OCI-LY7 (cell line): ENCODE results near the gene APRT. TPM values are rescaled to one million over a fixed set of nuclear protein-coding genes. Genes with fewer than 3 reads are reported as not detected.

Source experiments
- BruUV-seq: library from RNA; stranded (reverse); fragments of 400-500 nt; replicated peaks from 2 replicates; lab custom pipeline; 2021; lab: Mats Ljungman, UMichigan
- CTCF ChIA-PET: fragments of 300-600 bp; sonication (Branson Sonifier 250); formaldehyde crosslinking; loops from one replicate; lab custom pipeline; 2022; ENCODE audit warnings: antibody characterized with exemption; ENCODE audit not compliant: unreplicated experiment; lab: Charles Lee
- POLR2A ChIA-PET: fragments of 300-600 bp; sonication (Branson Sonifier 250); formaldehyde crosslinking; loops from one replicate; lab custom pipeline; 2022; ENCODE audit warnings: antibody characterized with exemption; lab: Charles Lee
- DNase-seq: peaks from one replicate; pipeline ENCODE4 v3.0.0-alpha.2; 2015; ENCODE audit warnings: low spot score
- H2AFZ ChIP-seq: fragments of 200-600 bp; sonication (generic), shearing (Covaris generic); 2 replicates; pipeline ENCODE4 v1.6.1; 2014; ENCODE audit warnings: mild to moderate bottlenecking, antibody characterized with exemption, low read length, moderate library complexity
- H3K27ac ChIP-seq: fragments of 200-600 bp; sonication (generic); 2 replicates; pipeline ENCODE4 v1.5.1; 2014; ENCODE audit warnings: mixed run types, low read depth, mild to moderate bottlenecking, moderate library complexity, low read length, inconsistent platforms; ENCODE audit not compliant: poor library complexity, severe bottlenecking
- H3K36me3 ChIP-seq: fragments of 200-600 bp; sonication (generic); 2 replicates; pipeline ENCODE4 v1.6.1; 2014; ENCODE audit warnings: mild to moderate bottlenecking, antibody characterized with exemption, low read length, moderate library complexity, mixed read lengths; ENCODE audit not compliant: insufficient read depth
- H3K4me1 ChIP-seq: fragments of 200-600 bp; sonication (generic); 2 replicates; pipeline ENCODE4 v1.5.1; 2014; ENCODE audit warnings: mild to moderate bottlenecking, low read length; ENCODE audit not compliant: insufficient read depth, poor library complexity, severe bottlenecking
- H3K4me2 ChIP-seq: fragments of 200-600 bp; sonication (generic); 2 replicates; pipeline ENCODE4 v1.6.1; 2014; ENCODE audit warnings: mild to moderate bottlenecking, low read length
- H3K4me3 ChIP-seq: fragments of 200-600 bp; sonication (generic); 2 replicates; pipeline ENCODE4 v1.5.1; 2014; ENCODE audit warnings: mild to moderate bottlenecking, low read depth, low read length; ENCODE audit not compliant: poor library complexity, severe bottlenecking
- H3K79me2 ChIP-seq: fragments of 200-600 bp; sonication (generic); 2 replicates; pipeline ENCODE4 v1.6.1; 2016; ENCODE audit warnings: low read depth, mild to moderate bottlenecking, low read length, moderate library complexity, mixed read lengths; ENCODE audit not compliant: insufficient read depth
- H3K9me2 ChIP-seq: fragments of 200-600 bp; sonication (generic); 2 replicates; pipeline ENCODE4 v1.6.1; 2016; ENCODE audit warnings: mild to moderate bottlenecking, low read length, mixed read lengths; ENCODE audit not compliant: insufficient read depth
- H3K9me3 ChIP-seq: fragments of 200-600 bp; sonication (generic); 2 replicates; pipeline ENCODE4 v1.6.1; 2014; ENCODE audit warnings: mild to moderate bottlenecking, mixed run types, low read length, mixed read lengths
- H4K20me1 ChIP-seq: fragments of 200-600 bp; sonication (generic); 2 replicates; pipeline ENCODE4 v1.6.1; 2014; ENCODE audit warnings: mild to moderate bottlenecking, antibody characterized with exemption, low read length, moderate library complexity, mixed read lengths; ENCODE audit not compliant: insufficient read depth
- EZH2phosphoT487 ChIP-seq: fragments of 200-600 bp; sonication (generic); IDR thresholded peaks from 2 replicates; pipeline ENCODE4 v1.6.1; 2018; ENCODE audit warnings: low read depth, borderline replicate concordance, mild to moderate bottlenecking, mixed run types, antibody characterized with exemption, low read length, moderate library complexity, mixed read lengths
- intact Hi-C: fragments of 100-400 bp; cut with micrococcal nuclease; formaldehyde crosslinking; loops from one replicate; pipeline ENCODE4 v1.10.0; 2022; ENCODE audit not compliant: unreplicated experiment
- total RNA-seq, 2 experiments: library from RNA; depleted of rRNA in 1 of 2; stranded (reverse); fragments of >200 nt in 1 of 2; shearing (Covaris generic) in 1 of 2; gene quantifications; 2 replicates each; pipeline ENCODE4 v1.2.3, GENCODE V29; 2014 to 2022
- TF ChIP-seq, protein P1 (sequence below): fragments of 200-600 bp; sonication (generic); conservative IDR thresholded peaks from 2 replicates; pipeline ENCODE4 v1.5.1; 2014; ENCODE audit warnings: mild to moderate bottlenecking, antibody characterized with exemption, low read length, moderate library complexity, mixed read lengths

Gene APRT
- total RNA-seq, 2 experiments from 2014 or later, result 151 to 216 TPM

DNA sequence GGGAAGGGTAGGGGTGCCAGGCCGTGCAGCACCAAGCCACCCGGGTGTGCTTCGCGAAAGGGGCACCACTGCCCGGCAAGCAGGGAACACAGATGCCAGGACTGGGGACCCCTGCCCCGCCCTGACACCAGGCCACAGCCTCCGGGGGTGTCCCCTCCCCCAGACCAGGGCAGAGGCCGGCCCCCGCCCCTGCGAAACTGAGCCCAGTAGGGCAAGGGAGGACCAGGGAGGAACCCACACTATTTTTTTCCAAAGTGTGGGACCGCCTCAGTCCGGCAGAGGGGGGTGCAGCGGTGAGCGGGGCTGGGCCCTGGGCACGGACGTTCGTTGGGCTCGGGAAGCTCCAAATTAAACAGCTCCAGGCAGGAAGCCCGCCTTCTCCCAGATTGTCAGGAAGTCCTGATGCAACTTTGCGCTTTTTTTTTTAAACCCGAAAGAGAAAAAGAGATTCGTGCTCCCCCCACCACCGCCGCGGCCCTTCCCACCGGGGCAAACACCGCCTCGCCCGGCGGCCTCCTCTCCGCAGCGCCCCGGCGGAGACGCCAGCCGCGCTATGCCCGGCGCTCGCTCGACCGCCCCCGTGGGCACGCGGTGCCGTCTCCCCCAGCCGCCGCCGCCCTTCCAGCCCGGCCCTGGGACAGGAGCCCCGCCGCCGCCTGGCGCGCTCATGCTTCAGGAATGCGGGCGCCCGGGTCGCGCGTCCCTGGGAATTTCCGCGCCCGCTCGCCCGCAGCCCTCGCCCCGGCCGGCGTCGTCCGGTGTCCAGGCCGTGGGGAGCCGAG lies 27.5 kb downstream of the APRT start:
- intact Hi-C loops, result loop anchor here (5.0 kb wide), 1 partner anchor 122 kb away; the partner anchor contains the start of gene MVD
- DNase-seq, result peak; percentile 62
- ChIA-PET CTCF (interaction anchor here (0.7 kb wide), 1 partner anchor 41 kb away, joined by 3 read pairs; no protein-coding TSS in a partner anchor), POLR2A (interaction anchor here (0.6 to 1.9 kb wide), 4 partner anchors 9 to 16 kb away, joined by 3 to 9 read pairs (median 4); no protein-coding TSS in a partner anchor)
- no peaks in the 10 kb centered on the region for H3K36me3 ChIP-seq
- peaks cover 47% of the 10 kb centered on the region; the same call in 1 of the 2 replicates for H3K79me2 ChIP-seq
- peak overlapping the region; percentile 86 for H3K4me2 ChIP-seq
- TF ChIP-seq, protein P1, sequence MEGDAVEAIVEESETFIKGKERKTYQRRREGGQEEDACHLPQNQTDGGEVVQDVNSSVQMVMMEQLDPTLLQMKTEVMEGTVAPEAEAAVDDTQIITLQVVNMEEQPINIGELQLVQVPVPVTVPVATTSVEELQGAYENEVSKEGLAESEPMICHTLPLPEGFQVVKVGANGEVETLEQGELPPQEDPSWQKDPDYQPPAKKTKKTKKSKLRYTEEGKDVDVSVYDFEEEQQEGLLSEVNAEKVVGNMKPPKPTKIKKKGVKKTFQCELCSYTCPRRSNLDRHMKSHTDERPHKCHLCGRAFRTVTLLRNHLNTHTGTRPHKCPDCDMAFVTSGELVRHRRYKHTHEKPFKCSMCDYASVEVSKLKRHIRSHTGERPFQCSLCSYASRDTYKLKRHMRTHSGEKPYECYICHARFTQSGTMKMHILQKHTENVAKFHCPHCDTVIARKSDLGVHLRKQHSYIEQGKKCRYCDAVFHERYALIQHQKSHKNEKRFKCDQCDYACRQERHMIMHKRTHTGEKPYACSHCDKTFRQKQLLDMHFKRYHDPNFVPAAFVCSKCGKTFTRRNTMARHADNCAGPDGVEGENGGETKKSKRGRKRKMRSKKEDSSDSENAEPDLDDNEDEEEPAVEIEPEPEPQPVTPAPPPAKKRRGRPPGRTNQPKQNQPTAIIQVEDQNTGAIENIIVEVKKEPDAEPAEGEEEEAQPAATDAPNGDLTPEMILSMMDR, result peak; percentile 63
- no peak for TF ChIP-seq EZH2phosphoT487
- no TSS peak for BruUV-seq
- peak overlapping the region; percentile 57 for H3K27ac ChIP-seq
- H3K9me2 ChIP-seq, result no peaks in the 10 kb centered on the region
- H3K4me1 ChIP-seq, result peaks cover 45% of the 10 kb centered on the region
- H4K20me1 ChIP-seq, result no peaks in the 10 kb centered on the region
- no peaks in the 10 kb centered on the region for H3K9me3 ChIP-seq
- peak overlapping the region; percentile 83 for H3K4me3 ChIP-seq
- H2AFZ ChIP-seq, result no peak overlapping the region

DNA sequence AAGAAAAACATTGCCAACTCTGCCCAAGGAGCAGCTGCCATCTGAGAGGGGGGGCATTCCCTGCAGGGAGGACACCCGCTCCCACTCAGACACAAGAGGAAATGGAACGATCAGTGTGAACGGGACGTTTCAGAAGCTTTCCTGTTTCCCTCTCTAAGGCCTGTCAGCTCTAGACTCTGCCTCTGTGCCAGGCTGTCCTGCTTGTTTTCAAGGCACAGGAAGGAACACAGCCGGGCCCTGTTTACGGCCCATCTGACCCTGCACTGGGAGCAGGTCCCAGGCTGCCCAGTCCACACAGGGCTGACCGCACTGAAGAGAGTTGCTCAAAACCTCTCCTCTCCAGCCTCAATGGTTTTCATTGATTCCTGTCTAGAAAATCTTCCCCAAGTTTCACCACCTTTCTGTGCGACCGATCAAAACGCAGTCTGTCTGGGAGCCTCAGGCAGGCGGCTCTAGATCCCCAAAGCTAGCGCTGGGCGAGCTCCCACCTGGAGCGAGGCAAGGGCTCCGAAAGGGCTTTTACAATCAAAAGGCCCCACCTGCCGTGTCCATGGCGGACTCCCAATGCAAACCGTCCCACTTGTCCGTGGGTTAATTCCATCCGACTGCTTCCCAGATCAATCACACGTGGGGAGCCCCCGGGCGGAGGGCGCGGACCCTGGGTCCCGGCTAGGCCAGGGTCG lies 28.2 kb downstream of the APRT start:
- Histone ChIP-seq H3K27ac (peak overlapping the region; percentile 57), H3K4me3 (peak overlapping the region; percentile 83), H3K79me2 (peaks cover 47% of the 10 kb centered on the region; the same call in 1 of the 2 replicates), H3K9me2 (no peaks in the 10 kb centered on the region), H3K36me3 (no peaks in the 10 kb centered on the region), H3K4me2 (peak overlapping the region; percentile 86), H2AFZ (no peak overlapping the region), H3K9me3 (no peaks in the 10 kb centered on the region), H4K20me1 (no peaks in the 10 kb centered on the region), H3K4me1 (peaks cover 45% of the 10 kb centered on the region)
- BruUV-seq, result TSS peak; percentile 47
- intact Hi-C loops, result loop anchor here (1.0 to 5.0 kb wide), 3 partner anchors 38 to 121 kb away; partner anchors contain the start of genes CTU2, MVD and RNF166
- POLR2A ChIA-PET, result interaction anchor here (1.9 kb wide), 1 partner anchor 10 kb away, joined by 9 read pairs; no protein-coding TSS in a partner anchor
- peak; percentile 51 for DNase-seq
- TF ChIP-seq EZH2phosphoT487, result no peak
- TF ChIP-seq, protein P1, result no peak
- CTCF ChIA-PET, result interaction anchor here (0.7 kb wide), 1 partner anchor 10 kb away, joined by 5 read pairs; no protein-coding TSS in a partner anchor
